OCI-LY1 (cell line): ENCODE measurements around the gene C16orf95.

Source experiments
- H2AFZ ChIP-seq: fragments of 200-600 bp; sonication (generic), shearing (Covaris generic); 2 replicates; pipeline ENCODE4 v1.6.0; 2014; ENCODE audit warnings: antibody characterized with exemption, mild to moderate bottlenecking, low read length
- H3F3A ChIP-seq: fragments of 200-600 bp; sonication (generic), shearing (Covaris generic); 2 replicates; pipeline ENCODE4 v1.6.0; 2014; ENCODE audit warnings: mild to moderate bottlenecking, antibody characterized with exemption, low read length, moderate library complexity; ENCODE audit not compliant: insufficient read depth
- H3K27ac ChIP-seq: fragments of 200-600 bp; sonication (generic); 2 replicates; pipeline ENCODE4 v1.5.1; 2014; ENCODE audit warnings: low read length, mixed run types, mild to moderate bottlenecking, low read depth; ENCODE audit not compliant: poor library complexity, severe bottlenecking
- H3K27me3 ChIP-seq: fragments of 200-600 bp; sonication (generic); 2 replicates; pipeline ENCODE4 v1.6.0; 2014; ENCODE audit warnings: antibody characterized with exemption, mild to moderate bottlenecking, low read length, moderate library complexity; ENCODE audit not compliant: insufficient read depth
- H3K36me3 ChIP-seq: fragments of 200-600 bp; sonication (generic); 2 replicates; pipeline ENCODE4 v1.6.1; 2014; ENCODE audit warnings: mild to moderate bottlenecking, antibody characterized with exemption, low read length, moderate library complexity, mixed read lengths; ENCODE audit not compliant: insufficient read depth
- H3K4me1 ChIP-seq: fragments of 200-600 bp; sonication (generic); 2 replicates; pipeline ENCODE4 v1.5.1; 2014; ENCODE audit warnings: mild to moderate bottlenecking, low read length, moderate library complexity; ENCODE audit not compliant: insufficient read depth, severe bottlenecking
- H3K4me2 ChIP-seq: fragments of 200-600 bp; sonication (generic), shearing (Covaris generic); 2 replicates; pipeline ENCODE4 v1.6.1; 2014; ENCODE audit warnings: low read length
- H3K4me3 ChIP-seq: fragments of 200-600 bp; sonication (generic); 2 replicates; pipeline ENCODE4 v1.5.1; 2014; ENCODE audit warnings: low read length, low read depth, mild to moderate bottlenecking, mixed read lengths; ENCODE audit not compliant: poor library complexity, severe bottlenecking
- H3K79me2 ChIP-seq: fragments of 200-600 bp; shearing (Covaris generic); 2 replicates; pipeline ENCODE4 v1.6.1; 2016; ENCODE audit warnings: mixed run types, low read length, mixed read lengths; ENCODE audit not compliant: insufficient read depth
- H3K9ac ChIP-seq: fragments of 200-600 bp; sonication (generic), shearing (Covaris generic); 2 replicates; pipeline ENCODE4 v1.6.1; 2014; ENCODE audit warnings: mild to moderate bottlenecking, low read length, mixed read lengths
- H3K9me2 ChIP-seq: fragments of 200-600 bp; sonication (generic), shearing (Covaris generic); 2 replicates; pipeline ENCODE4 v1.6.1; 2014; ENCODE audit warnings: low read depth, mild to moderate bottlenecking, low read length, mixed read lengths
- H3K9me3 ChIP-seq: fragments of 200-600 bp; shearing (Covaris generic); 2 replicates; pipeline ENCODE4 v1.6.1; 2014; ENCODE audit warnings: low read length, mixed read lengths
- H4K20me1 ChIP-seq: fragments of 200-600 bp; sonication (generic), shearing (Covaris generic); 2 replicates; pipeline ENCODE4 v1.6.0; 2016; ENCODE audit warnings: mild to moderate bottlenecking, low read length; ENCODE audit not compliant: insufficient read depth
- EZH2 ChIP-seq: fragments of 200-600 bp; sonication (generic), shearing (Covaris generic); IDR thresholded peaks from 2 replicates; pipeline ENCODE4 v1.8.0; 2017; ENCODE audit warnings: borderline replicate concordance, mixed run types, mild to moderate bottlenecking, antibody characterized with exemption, low read length, moderate library complexity, mixed read lengths
- TF ChIP-seq, protein P1 (sequence below): fragments of 200-600 bp; sonication (generic), shearing (Covaris generic); IDR thresholded peaks from 2 replicates; pipeline ENCODE4 v1.5.1; 2017; ENCODE audit warnings: mild to moderate bottlenecking, antibody characterized with exemption, low read length, moderate library complexity, mixed read lengths

The C16orf95 gene

DNA sequence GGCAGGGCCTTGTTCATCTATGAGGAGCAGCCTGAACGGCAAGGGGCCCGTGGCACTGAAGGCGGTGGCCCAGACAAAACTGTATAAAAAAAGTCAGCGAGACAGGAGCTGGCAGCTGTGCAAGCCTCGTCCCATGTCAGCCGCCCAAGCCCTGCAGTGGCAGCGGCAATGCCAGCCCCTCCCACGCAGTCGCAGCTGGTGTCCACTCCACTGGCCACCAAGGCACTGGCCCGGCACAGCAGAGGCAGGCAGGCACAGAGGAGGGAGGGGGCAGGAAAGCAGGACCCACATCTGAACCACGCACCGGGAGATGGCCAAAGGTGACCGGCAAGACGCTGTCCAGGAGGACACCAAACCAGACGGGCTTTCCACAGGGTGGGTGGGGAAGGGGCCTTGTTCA is 15.9 kb upstream of the C16orf95 start:
- no peaks in the 10 kb centered on the region for H3F3A ChIP-seq
- H3K4me2 ChIP-seq: no peak overlapping the region
- no peaks in the 10 kb centered on the region for H3K79me2 ChIP-seq
- TF ChIP-seq, protein P1, sequence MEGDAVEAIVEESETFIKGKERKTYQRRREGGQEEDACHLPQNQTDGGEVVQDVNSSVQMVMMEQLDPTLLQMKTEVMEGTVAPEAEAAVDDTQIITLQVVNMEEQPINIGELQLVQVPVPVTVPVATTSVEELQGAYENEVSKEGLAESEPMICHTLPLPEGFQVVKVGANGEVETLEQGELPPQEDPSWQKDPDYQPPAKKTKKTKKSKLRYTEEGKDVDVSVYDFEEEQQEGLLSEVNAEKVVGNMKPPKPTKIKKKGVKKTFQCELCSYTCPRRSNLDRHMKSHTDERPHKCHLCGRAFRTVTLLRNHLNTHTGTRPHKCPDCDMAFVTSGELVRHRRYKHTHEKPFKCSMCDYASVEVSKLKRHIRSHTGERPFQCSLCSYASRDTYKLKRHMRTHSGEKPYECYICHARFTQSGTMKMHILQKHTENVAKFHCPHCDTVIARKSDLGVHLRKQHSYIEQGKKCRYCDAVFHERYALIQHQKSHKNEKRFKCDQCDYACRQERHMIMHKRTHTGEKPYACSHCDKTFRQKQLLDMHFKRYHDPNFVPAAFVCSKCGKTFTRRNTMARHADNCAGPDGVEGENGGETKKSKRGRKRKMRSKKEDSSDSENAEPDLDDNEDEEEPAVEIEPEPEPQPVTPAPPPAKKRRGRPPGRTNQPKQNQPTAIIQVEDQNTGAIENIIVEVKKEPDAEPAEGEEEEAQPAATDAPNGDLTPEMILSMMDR: no peak
- TF ChIP-seq EZH2: no peak
- H3K27ac ChIP-seq: no peak overlapping the region
- no peaks in the 10 kb centered on the region for H3K9me2 ChIP-seq
- H3K9ac ChIP-seq: no peak overlapping the region
- H2AFZ ChIP-seq: no peak overlapping the region
- peaks cover 36% of the 10 kb centered on the region for H3K36me3 ChIP-seq
- H3K4me1 ChIP-seq: peaks cover 12% of the 10 kb centered on the region
- H3K9me3 ChIP-seq: no peaks in the 10 kb centered on the region
- H3K27me3 ChIP-seq: no peaks in the 10 kb centered on the region
- H3K4me3 ChIP-seq: no peak overlapping the region
- H4K20me1 ChIP-seq: no peaks in the 10 kb centered on the region

DNA sequence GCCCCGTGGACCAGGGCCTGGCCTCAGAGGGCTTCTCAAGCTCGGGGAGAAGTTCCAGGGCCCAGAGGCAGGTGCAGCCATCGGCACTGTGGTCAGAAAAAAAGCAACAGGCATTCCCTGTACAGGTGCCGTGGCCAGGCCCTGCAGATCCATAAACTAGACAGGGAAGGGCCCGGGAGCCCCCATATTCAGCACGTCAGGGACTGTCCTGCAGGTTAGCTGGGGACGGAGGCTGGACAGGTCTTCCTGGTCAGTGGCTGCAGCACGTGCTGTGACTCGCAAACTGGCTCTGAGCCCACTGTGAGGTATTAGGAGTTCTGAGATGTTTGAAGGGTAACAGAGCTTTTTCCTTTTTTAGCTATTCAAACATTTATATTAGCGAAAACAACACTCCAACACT is 15.0 kb upstream of the C16orf95 start:
- Histone ChIP-seq H4K20me1 (no peaks in the 10 kb centered on the region), H3K9me2 (no peaks in the 10 kb centered on the region), H3K4me2 (no peak overlapping the region), H3K9me3 (no peaks in the 10 kb centered on the region), H3K27ac (no peak overlapping the region), H3K79me2 (no peaks in the 10 kb centered on the region), H3K36me3 (peaks cover 36% of the 10 kb centered on the region), H2AFZ (no peak overlapping the region), H3F3A (no peaks in the 10 kb centered on the region), H3K9ac (no peak overlapping the region), H3K27me3 (no peaks in the 10 kb centered on the region), H3K4me1 (peaks cover 6% of the 10 kb centered on the region), H3K4me3 (no peak overlapping the region)
- TF ChIP-seq, protein P1: no peak
- no peak for TF ChIP-seq EZH2

DNA sequence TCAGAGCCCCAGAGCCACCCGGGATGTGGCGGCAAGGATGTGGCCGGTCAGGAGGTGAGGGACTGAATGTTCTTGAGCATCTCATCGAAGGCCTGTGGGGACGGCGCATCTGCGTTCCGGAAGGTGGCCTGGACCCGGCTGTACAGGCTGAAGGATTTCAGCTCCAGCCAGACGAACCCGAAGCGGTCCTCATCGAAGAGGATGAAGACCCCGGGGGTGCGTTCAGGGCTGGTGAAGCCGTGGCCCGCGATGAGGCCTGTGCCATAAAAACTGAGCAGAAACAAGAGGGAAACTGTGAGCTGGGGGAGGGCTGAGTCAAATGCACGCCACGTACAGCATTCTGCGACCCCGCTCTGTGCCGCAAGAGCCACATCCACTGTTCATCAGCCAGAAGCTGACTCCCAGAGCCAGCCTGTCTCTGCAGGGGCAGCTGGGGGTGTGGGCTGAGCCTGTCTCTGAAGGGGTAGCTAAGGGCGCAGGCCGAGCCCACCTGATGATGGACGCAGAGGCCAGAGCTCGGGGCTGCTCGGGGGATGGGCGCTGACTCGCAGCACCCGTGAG is 14.1 kb upstream of the C16orf95 start:
- Histone ChIP-seq H2AFZ (no peak overlapping the region), H3K4me3 (no peak overlapping the region), H3F3A (no peaks in the 10 kb centered on the region), H3K9me3 (no peaks in the 10 kb centered on the region), H3K79me2 (no peaks in the 10 kb centered on the region), H3K4me2 (no peak overlapping the region), H4K20me1 (no peaks in the 10 kb centered on the region), H3K4me1 (no peaks in the 10 kb centered on the region), H3K27ac (no peak overlapping the region), H3K9me2 (no peaks in the 10 kb centered on the region), H3K36me3 (peaks cover 36% of the 10 kb centered on the region), H3K27me3 (no peaks in the 10 kb centered on the region), H3K9ac (no peak overlapping the region)
- TF ChIP-seq EZH2: no peak
- TF ChIP-seq, protein P1: no peak
